Measurements from ENCODE around the gene DRAM2.

GRCh38 chr1:111172463-111172862, 32.6 kb upstream of the DRAM2 start:
- no peak for TF ChIP-seq POLR2AphosphoS5 (IDR thresholded peaks at IDR 0.05; ENCODE audit: low read depth, low read length)
- no peak for TF ChIP-seq CTCF (IDR thresholded peaks at IDR 0.05)
- no peak for TF ChIP-seq ELF1 (IDR thresholded peaks at IDR 0.05)
- no peak for TF ChIP-seq NFIC (IDR thresholded peaks at IDR 0.05; ENCODE audit: borderline replicate concordance)
- TF ChIP-seq MEF2A (IDR thresholded peaks at IDR 0.05; ENCODE audit: borderline replicate concordance, low read depth): no peak

Data from SK-N-SH (cell line).